Fibroblast of lung (primary cell): ENCODE results near the gene PTK7. TPM values are rescaled to one million over a fixed set of nuclear protein-coding genes. Genes with fewer than 3 reads are reported as not detected.

Experiments
- DNase-seq, 2 donors: peaks; one replicate each; pipeline versions ENCODE4 v3.0.0 to v3.0.0-alpha.2; 2010; ENCODE audit warnings: low read depth in 2 of 2
- H2AFZ ChIP-seq: 2 replicates; pipeline ENCODE4 v1.5.1; 2012; ENCODE audit warnings: low read length, control low read depth, inconsistent platforms
- H3K27ac ChIP-seq: 2 replicates; pipeline ENCODE4 v1.5.1; 2011; ENCODE audit warnings: low read length, control low read depth; ENCODE audit not compliant: insufficient read depth
- H3K27me3 ChIP-seq: 2 replicates; pipeline ENCODE4 v1.5.1; 2011; ENCODE audit warnings: mild to moderate bottlenecking, low read length; ENCODE audit not compliant: control insufficient read depth, insufficient read depth
- H3K36me3 ChIP-seq: 2 replicates; pipeline ENCODE4 v1.5.1; 2011; ENCODE audit warnings: low read length; ENCODE audit not compliant: control insufficient read depth, insufficient read depth
- H3K4me1 ChIP-seq: 2 replicates; pipeline ENCODE4 v1.5.1; 2011; ENCODE audit warnings: low read length; ENCODE audit not compliant: control insufficient read depth, insufficient read depth; ENCODE audit errors: extremely low read depth
- H3K4me2 ChIP-seq: 2 replicates; pipeline ENCODE4 v1.5.1; 2011; ENCODE audit warnings: low read length, control low read depth; ENCODE audit not compliant: insufficient read depth; ENCODE audit errors: extremely low read depth
- H3K4me3 ChIP-seq, 4 experiments: fragments of 200-600 bp in 1 of 4; sonication (generic) in 1 of 4; replicated peaks in 1 of 4; 2 replicates each; pipeline ENCODE4 v1.5.1; 2011 to 2016; ENCODE audit warnings: low read length in 4 of 4, low read depth in 3 of 4, mild to moderate bottlenecking in 3 of 4, control low read depth in 2 of 4, inconsistent platforms in 1 of 4, mixed read lengths in 1 of 4; ENCODE audit not compliant: insufficient read depth in 1 of 4; ENCODE audit errors: control extremely low read depth in 1 of 4
- H3K79me2 ChIP-seq: 2 replicates; pipeline ENCODE4 v1.5.1; 2012; ENCODE audit warnings: mild to moderate bottlenecking, low read length, inconsistent platforms; ENCODE audit not compliant: control insufficient read depth, insufficient read depth
- H3K9ac ChIP-seq: 2 replicates; pipeline ENCODE4 v1.5.1; 2011; ENCODE audit warnings: mild to moderate bottlenecking, low read length, control low read depth; ENCODE audit not compliant: insufficient read depth
- H3K9me3 ChIP-seq: 2 replicates; pipeline ENCODE4 v1.5.1; 2012; ENCODE audit warnings: low read depth, low read length; ENCODE audit not compliant: control insufficient read depth, insufficient read depth
- H4K20me1 ChIP-seq: 2 replicates; pipeline ENCODE4 v1.5.1; 2011; ENCODE audit warnings: low read length; ENCODE audit not compliant: control insufficient read depth, insufficient read depth; ENCODE audit errors: extremely low read depth
- CTCF ChIP-seq, 2 donors: IDR thresholded peaks in 1 of 2; conservative IDR thresholded peaks in 1 of 2; 1 replicate in 1 of 2; 2 replicates in 1 of 2; pipeline ENCODE4 v1.5.1; 2011 to 2012; ENCODE audit warnings: low read length in 2 of 2, control low read depth in 1 of 2, inconsistent platforms in 1 of 2, low read depth in 1 of 2, mild to moderate bottlenecking in 1 of 2
- EZH2 ChIP-seq: IDR thresholded peaks from 2 replicates; pipeline ENCODE4 v1.5.1; 2012; ENCODE audit warnings: low read length, control low read depth, mild to moderate bottlenecking; ENCODE audit errors: missing control alignments
- polyA plus RNA-seq, 2 donors: library from polyadenylated mRNA; depleted of rRNA in 1 of 2; stranded (reverse) in 1 of 2; unstranded in 1 of 2; fragments of >200 nt; gene quantifications; 2 replicates each; pipeline ENCODE4 v1.2.1, GENCODE V29; 2011 to 2012; ENCODE audit warnings: missing spikeins in 1 of 2
- total RNA-seq: library from RNA; depleted of rRNA; stranded (reverse); fragments of >200 nt; gene quantifications from 2 replicates; pipeline ENCODE4 v1.2.1, GENCODE V29; 2014

The PTK7 gene
- total and polyA plus RNA-seq, 2 donors (not counting 1 experiment from before 2014, with no cell fraction given), result 145 to 149 TPM

GRCh38 chr6:43193929-43194328, 117.8 kb downstream of the PTK7 start:
- no peak overlapping the region for H3K27ac ChIP-seq
- H3K4me2 ChIP-seq, result no peak overlapping the region
- H3K27me3 ChIP-seq, result no peaks in the 10 kb centered on the region
- H3K79me2 ChIP-seq, result no peaks in the 10 kb centered on the region
- no peak overlapping the region for H3K4me3 ChIP-seq
- TF ChIP-seq CTCF (conservative IDR thresholded peaks at IDR 0.05 in 1 of 2, IDR thresholded peaks at IDR 0.05 in 1 of 2; ENCODE audit: low read depth in 1 of 2, low read length in 2 of 2) (no peak), EZH2 (no peak)
- no peaks in the 10 kb centered on the region for H3K4me1 ChIP-seq
- H3K36me3 ChIP-seq, result peaks cover 15% of the 10 kb centered on the region
- H3K9ac ChIP-seq, result no peak overlapping the region
- DNase-seq, result no peak
- H2AFZ ChIP-seq, result no peak overlapping the region
- no peaks in the 10 kb centered on the region for H4K20me1 ChIP-seq
- no peaks in the 10 kb centered on the region for H3K9me3 ChIP-seq

DNA sequence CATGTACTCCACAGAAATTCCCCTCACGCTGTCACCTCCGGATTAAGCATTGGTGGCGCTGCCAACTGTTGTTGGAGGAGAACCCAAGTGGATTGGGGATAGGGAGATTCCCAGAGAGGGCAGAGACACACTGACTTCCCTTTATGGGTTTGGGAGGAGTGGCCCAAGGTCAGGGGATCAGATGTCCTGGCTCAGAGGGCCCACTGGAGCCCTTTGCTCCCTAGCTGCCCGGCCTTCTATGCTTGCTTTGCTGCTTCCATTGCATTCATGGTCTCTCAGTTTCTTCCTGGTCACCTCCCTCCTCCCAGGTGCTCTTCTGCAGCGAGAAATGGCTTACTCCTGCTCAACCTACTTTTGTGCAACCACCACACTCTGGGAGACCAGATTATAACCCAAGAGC, 120.2 kb downstream of the PTK7 start:
- DNase-seq, result no peak
- no peak overlapping the region for H2AFZ ChIP-seq
- no peak overlapping the region for H3K27ac ChIP-seq
- no peak for TF ChIP-seq EZH2
- no peaks in the 10 kb centered on the region for H4K20me1 ChIP-seq
- peaks cover 17% of the 10 kb centered on the region for H3K36me3 ChIP-seq
- H3K27me3 ChIP-seq, result no peaks in the 10 kb centered on the region
- no peaks in the 10 kb centered on the region for H3K9me3 ChIP-seq
- no peaks in the 10 kb centered on the region for H3K79me2 ChIP-seq
- H3K4me2 ChIP-seq, result no peak overlapping the region
- H3K4me3 ChIP-seq, result no peak overlapping the region
- H3K4me1 ChIP-seq, result no peaks in the 10 kb centered on the region
- H3K9ac ChIP-seq, result no peak overlapping the region

GRCh38 chr6:43199912-43200311, 123.8 kb downstream of the PTK7 start:
- no peak overlapping the region for H3K4me3 ChIP-seq
- H3K9me3 ChIP-seq, result no peaks in the 10 kb centered on the region
- H3K4me2 ChIP-seq, result no peak overlapping the region
- H3K4me1 ChIP-seq, result no peaks in the 10 kb centered on the region
- H3K9ac ChIP-seq, result no peak overlapping the region
- TF ChIP-seq EZH2 (no peak), CTCF (conservative IDR thresholded peaks at IDR 0.05 in 1 of 2, IDR thresholded peaks at IDR 0.05 in 1 of 2; ENCODE audit: low read depth in 1 of 2, low read length in 2 of 2) (no peak)
- no peaks in the 10 kb centered on the region for H4K20me1 ChIP-seq
- no peaks in the 10 kb centered on the region for H3K27me3 ChIP-seq
- no peak overlapping the region for H2AFZ ChIP-seq
- H3K36me3 ChIP-seq, result peaks cover 16% of the 10 kb centered on the region
- no peak for DNase-seq
- no peak overlapping the region for H3K27ac ChIP-seq
- no peaks in the 10 kb centered on the region for H3K79me2 ChIP-seq
